K562 (cell line): Measurements from ENCODE around the gene AJM1. TPM values are rescaled to one million over a fixed set of nuclear protein-coding genes. Genes with fewer than 3 reads are reported as not detected.

Experiments used
- ATAC-seq: fragments of 200-7000 bp; cut with Tn5 transposase; 3 replicates; pipeline ENCODE4 v1.9.1; 2020; ENCODE audit warnings: moderate library complexity
- BruUV-seq: library from RNA; stranded (reverse); fragments of 400-500 nt; replicated peaks from 2 replicates; lab custom pipeline; 2021; lab: Mats Ljungman, UMichigan
- CTCF ChIA-PET: fragments of 300-600 bp; formaldehyde crosslinking; extraction: SDS; loops from one replicate; lab custom pipeline; 2021; ENCODE audit warnings: low intra/inter-chr PET ratio; lab: Yijun Ruan, JAX
- POLR2A ChIA-PET: fragments of 300-600, 350-650 bp; sonication (Branson Sonifier 250); formaldehyde crosslinking; extraction: SDS; loops from one replicate; lab custom pipeline; 2021; ENCODE audit warnings: antibody characterized with exemption, inconsistent platforms; lab: Yijun Ruan, JAX
- DNase-seq, 4 experiments: peaks; one replicate each; pipeline versions ENCODE4 v3.0.0 to v3.0.0-alpha.2; 2011 to 2018; ENCODE audit warnings: low spot score in 3 of 4, mixed read lengths in 3 of 4; ENCODE audit errors: extremely low read depth in 1 of 4
- FAIRE-seq: peaks from 2 replicates; lab custom pipeline; 2011; peaks lifted over from hg19 to GRCh38; lab: Jason Lieb, UNC
- H2AFZ ChIP-seq: 2 replicates; pipeline ENCODE4 v1.6.0; 2011; ENCODE audit warnings: low read depth, low read length, control low read depth, inconsistent platforms
- H3K27ac ChIP-seq: fragments of 200-600 bp; 3 replicates; pipeline ENCODE4 v1.8.0; 2011; ENCODE audit warnings: low read depth, mild to moderate bottlenecking, control low read depth, inconsistent platforms, low read length, moderate library complexity, mixed read lengths; ENCODE audit errors: extremely low read depth
- H3K27me3 ChIP-seq, 2 experiments: fragments of 300-600 bp in 1 of 2; 2 replicates in 1 of 2; 3 replicates in 1 of 2; pipeline versions ENCODE4 v1.6.0 to v1.8.0; 2011; ENCODE audit warnings: inconsistent platforms in 2 of 2, low read length in 2 of 2, mild to moderate bottlenecking in 1 of 2, mixed read lengths in 1 of 2, moderate library complexity in 1 of 2; ENCODE audit not compliant: control insufficient read depth in 2 of 2, insufficient read depth in 2 of 2
- H3K36me3 ChIP-seq: fragments of 300-600 bp; 3 replicates; pipeline ENCODE4 v1.8.0; 2011; ENCODE audit warnings: mild to moderate bottlenecking, low read length, inconsistent platforms; ENCODE audit not compliant: control insufficient read depth, insufficient read depth
- H3K4me1 ChIP-seq, 2 experiments: fragments of 200-600 bp in 1 of 2; replicated peaks in 1 of 2; 2 replicates in 1 of 2; 3 replicates in 1 of 2; pipeline versions ENCODE4 v1.5.1 to v1.8.0; 2011; ENCODE audit warnings: inconsistent platforms in 2 of 2, low read length in 2 of 2, mild to moderate bottlenecking in 1 of 2, mixed read lengths in 1 of 2, moderate library complexity in 1 of 2; ENCODE audit not compliant: control insufficient read depth in 2 of 2, insufficient read depth in 2 of 2
- H3K4me2 ChIP-seq: 2 replicates; pipeline ENCODE4 v1.6.1; 2011; ENCODE audit warnings: low read length, control low read depth, inconsistent platforms, mixed read lengths; ENCODE audit not compliant: insufficient read depth
- H3K4me3 ChIP-seq: fragments of 200-600 bp; sonication (generic), shearing (Covaris generic); 2 replicates; pipeline ENCODE4 v1.5.1; 2016; ENCODE audit warnings: control low read depth, inconsistent platforms
- H3K79me2 ChIP-seq: fragments of 200-600 bp; 3 replicates; pipeline ENCODE4 v1.8.0; 2011; ENCODE audit warnings: low read length, inconsistent platforms; ENCODE audit not compliant: control insufficient read depth, insufficient read depth
- H3K9ac ChIP-seq, 2 experiments: 2 replicates each; pipeline versions ENCODE4 v1.6.0 to v1.6.1; 2011; ENCODE audit warnings: low read depth in 2 of 2, low read length in 2 of 2, control low read depth in 1 of 2, inconsistent platforms in 1 of 2, mild to moderate bottlenecking in 1 of 2, mixed read lengths in 1 of 2; ENCODE audit not compliant: insufficient read depth in 1 of 2
- H3K9me1 ChIP-seq: one replicate; pipeline ENCODE4 v1.6.0; 2011; ENCODE audit warnings: inconsistent platforms, mild to moderate bottlenecking, low read length, moderate library complexity; ENCODE audit not compliant: control insufficient read depth, insufficient read depth
- H3K9me3 ChIP-seq: replicated peaks from 2 replicates; pipeline ENCODE4 v1.5.1; 2011; ENCODE audit warnings: low read depth, low read length, inconsistent platforms; ENCODE audit not compliant: control insufficient read depth, insufficient read depth
- H4K20me1 ChIP-seq: replicated peaks from 2 replicates; pipeline ENCODE4 v1.6.1; 2011; ENCODE audit warnings: low read length, inconsistent platforms, mixed read lengths; ENCODE audit not compliant: control insufficient read depth, insufficient read depth
- IRF1 ChIP-seq: sonication (generic); formaldehyde crosslinking; IDR thresholded peaks from 2 replicates; pipeline ENCODE4 v1.8.0; 2022; ENCODE audit warnings: missing genetic modification reagents, mild to moderate bottlenecking, borderline replicate concordance
- POLR2G ChIP-seq: fragments of 200-400 bp; formaldehyde crosslinking; IDR thresholded peaks from 2 replicates; pipeline ENCODE4 v1.6.1; 2017; ENCODE audit warnings: low read depth, mild to moderate bottlenecking, antibody characterized with exemption, low read length, moderate library complexity
- RBFOX2 ChIP-seq: fragments of 200-400 bp; formaldehyde crosslinking; IDR thresholded peaks from 2 replicates; pipeline ENCODE4 v1.6.1; 2017; ENCODE audit warnings: low read depth, mild to moderate bottlenecking, low read length, moderate library complexity
- TGIF2 ChIP-seq: sonication (generic); formaldehyde crosslinking; IDR thresholded peaks from 2 replicates; pipeline ENCODE4 v1.8.1; 2022; ENCODE audit warnings: mild to moderate bottlenecking, missing genetic modification reagents, moderate library complexity
- ZBTB33 ChIP-seq: sonication (generic); formaldehyde crosslinking; IDR thresholded peaks from 2 replicates; pipeline ENCODE4 v1.8.1; 2023; ENCODE audit warnings: mild to moderate bottlenecking, missing genetic modification reagents
- ZNF551 ChIP-seq: fragments of 250-450 bp; sonication (Bioruptor Pico); IDR thresholded peaks from 2 replicates; pipeline ENCODE4 v1.5.0; 2021; ENCODE audit warnings: mild to moderate bottlenecking, moderate library complexity
- WGBS: fragments of 100-300 bp; shearing (Covaris generic); methylation state at CpG from one replicate; pipeline ENCODE4 v1.1.6; 2016; ENCODE audit warnings: low coverage, mixed read lengths; ENCODE audit not compliant: insufficient coverage; ENCODE audit errors: missing lambda C conversion rate; 5-methylcytosine and 5-hydroxymethylcytosine counted together
- in situ Hi-C: fragments of 300-500 bp; cut with MboI; formaldehyde crosslinking; loops from 4 replicates; pipeline ENCODE4 v1.15.0; 2018; ENCODE audit warnings: inconsistent platforms, mixed read lengths
- intact Hi-C: fragments of 100-400 bp; cut with micrococcal nuclease; formaldehyde crosslinking; loops from 2 replicates; pipeline ENCODE4 v1.14.2; 2022
- polyA plus RNA-seq, 8 experiments: library from polyadenylated mRNA; depleted of rRNA in 4 of 8; stranded (reverse) in 5 of 8; unstranded in 3 of 8; fragments of >200 nt; fragmentation: Nextera tagmentation in 2 of 8; fragmentation: Illumina TruSeq in 1 of 8; extraction: Ambion mirVana in 2 of 8; extraction: Trizol in 1 of 8; gene quantifications; 2 replicates each; pipeline versions ENCODE4 v1.2.1 to v1.2.3, GENCODE V29; 2011 to 2014; ENCODE audit warnings: inconsistent platforms in 1 of 8, missing spikeins in 1 of 8
- total RNA-seq, 7 experiments: library from RNA; depleted of rRNA in 6 of 7; stranded (reverse); fragments of >200 nt in 6 of 7; fragmentation: Illumina TruSeq in 2 of 7; extraction: Trizol in 2 of 7; gene quantifications; 2 replicates each; pipeline versions ENCODE4 v1.2.1 to v1.2.3, GENCODE V29; 2011 to 2021; ENCODE audit warnings: low replicate concordance in 1 of 7

The AJM1 gene
- total and polyA plus RNA-seq, 9 of the 15 experiments (the other 6 are each of a cell fraction or from before 2014, with no cell fraction given): 0.01 to 3.7 (median 0.65) TPM; not detected in 1

DNA sequence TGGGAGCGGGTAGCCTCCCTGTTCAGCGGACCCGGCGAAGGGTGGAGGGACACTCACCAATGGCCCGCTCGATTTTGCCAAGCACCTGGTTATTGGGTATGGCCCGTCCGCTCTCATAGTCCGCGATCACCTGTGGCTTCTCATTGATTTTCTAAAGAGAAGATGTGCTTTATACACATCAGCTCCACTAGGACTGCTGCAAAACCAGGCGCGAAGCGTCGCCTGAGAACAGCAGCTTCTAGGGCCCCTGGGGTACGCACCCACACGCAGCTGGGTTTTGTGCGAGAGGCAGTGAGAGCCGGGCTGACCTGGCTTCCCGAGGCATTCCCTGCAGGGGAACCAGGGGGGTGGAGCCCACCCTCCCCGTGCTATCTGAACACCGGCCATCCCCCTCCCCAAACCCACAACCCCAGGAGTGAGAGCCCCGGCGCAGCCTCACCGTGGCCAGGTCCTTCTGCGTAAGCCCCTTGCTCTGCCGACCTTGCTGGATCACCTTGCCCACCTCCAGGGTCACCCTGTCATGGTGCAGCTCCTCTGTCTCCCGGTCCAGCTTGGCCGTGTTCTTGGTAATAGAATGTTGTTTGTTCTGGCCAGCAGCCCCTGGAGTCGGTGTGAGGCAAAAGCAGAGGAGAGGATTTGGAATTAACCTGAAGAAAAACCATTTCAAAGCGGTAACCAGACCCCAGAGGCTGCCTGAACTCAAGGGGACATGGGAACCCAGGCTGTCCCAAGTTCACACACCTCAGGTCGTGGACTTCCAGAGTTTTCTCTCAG is 20.8 kb downstream of the AJM1 start:
- FAIRE-seq: no peak
- H3K9me3 ChIP-seq: no peaks in the 10 kb centered on the region; the same call in 1 of the 2 replicates
- peak overlapping the region in 1 of 2 experiments; percentile 39; a peak in 1 of 4 replicates for H3K9ac ChIP-seq
- DNase-seq: no peak
- no peak overlapping the region for H2AFZ ChIP-seq
- peaks cover 4% of the 10 kb centered on the region for H3K9me1 ChIP-seq
- H4K20me1 ChIP-seq: peaks cover 14% of the 10 kb centered on the region; the same call in 1 of the 2 replicates
- TF ChIP-seq IRF1 (CRISPR knock-in tag) (no peak), ZBTB33 (CRISPR knock-in tag) (peak; percentile 80), POLR2G (peak; percentile 45), RBFOX2 (peak; percentile 59), TGIF2 (CRISPR knock-in tag) (no peak), ZNF551 (CRISPR knock-in tag) (no peak)
- in situ Hi-C loops: no loop called here
- no TSS peak for BruUV-seq
- no peak overlapping the region for H3K4me3 ChIP-seq
- peaks cover 54% of the 10 kb centered on the region; the same call in 2 of the 3 replicates for H3K36me3 ChIP-seq
- ATAC-seq: no peak
- H3K79me2 ChIP-seq: peaks cover 43% of the 10 kb centered on the region
- H3K27me3 ChIP-seq: no peaks in the 10 kb centered on the region
- intact Hi-C loops: no loop called here
- WGBS: 95% methylated on average over 25 of the region's 31 CpGs
- CTCF ChIA-PET: no interaction called here
- no peak overlapping the region for H3K4me2 ChIP-seq
- H3K4me1 ChIP-seq: peaks cover 5 to 52% of the 10 kb centered on the region in 2 experiments; a peak in 3 of 5 replicates
- POLR2A ChIA-PET: interaction anchor here (1.9 kb wide), 2 partner anchors 12 to 21 kb away, joined by 4 read pairs; no protein-coding TSS in a partner anchor
- H3K27ac ChIP-seq: no peak overlapping the region
